ENCODE results near the gene NUP62.
"Not testable (repeated sequence)": the region's sequence is repeated elsewhere in the genome, so short reads cannot be mapped to it uniquely, and the experiment has no call there.

DNA sequence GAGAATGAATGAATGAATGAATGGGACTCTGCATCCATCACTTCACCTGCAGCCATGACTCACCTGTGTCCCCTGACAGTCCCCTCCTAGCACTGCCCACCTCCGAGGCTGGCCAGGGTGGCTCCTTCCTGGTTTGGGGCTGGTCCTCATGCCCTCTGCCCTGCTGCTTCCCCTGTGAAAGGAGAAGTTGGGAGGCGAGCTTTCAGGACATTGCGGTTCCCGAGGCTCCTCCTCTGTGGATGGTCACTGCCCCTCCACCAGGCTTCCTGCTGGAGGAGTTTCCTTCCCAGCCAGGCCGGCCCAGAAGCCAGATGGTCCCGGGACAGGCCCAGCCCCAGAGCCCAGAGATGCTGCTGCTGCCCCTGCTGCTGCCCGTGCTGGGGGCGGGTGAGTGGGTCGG lies 40.1 kb upstream of the NUP62 start:
- TF ChIP-seq POLR2A (IDR thresholded peaks at IDR 0.05; ENCODE audit: low read depth, low read length); POLR2AphosphoS5 (IDR thresholded peaks at IDR 0.05; ENCODE audit: low read depth, low read length); SPI1 (IDR thresholded peaks at IDR 0.05; ENCODE audit: low read depth, low read length); PAX5 (IDR thresholded peaks at IDR 0.05; ENCODE audit: insufficient read depth, low read length, severe bottlenecking): not testable (repeated sequence)
